ENCODE results near the gene CHRNB2. TPM values are rescaled to one million over a fixed set of nuclear protein-coding genes. Genes with fewer than 3 reads are reported as not detected.

The CHRNB2 gene
- polyA plus RNA-seq, 1 donor from 2014 or later, result 15.5 TPM

- Histone ChIP-seq H3K4me2 (ENCODE audit: low read length) (peak overlapping the region; percentile 71), H3K27ac (ENCODE audit: low read length) (peak overlapping the region; percentile 54), H2AFZ (ENCODE audit: low read depth, low read length) (no peak overlapping the region), H3K27me3 (ENCODE audit: insufficient read depth, low read depth, low read length) (no peaks in the 10 kb centered on the region), H3K36me3 (ENCODE audit: insufficient read depth, low read length) (no peaks in the 10 kb centered on the region), H3K79me2 (replicated peaks; ENCODE audit: insufficient read depth, low read length) (peaks cover 27% of the 10 kb centered on the region), H3F3A (ENCODE audit: insufficient read depth, low read length, poor library complexity, severe bottlenecking) (no peaks in the 10 kb centered on the region), H4K20me1 (ENCODE audit: insufficient read depth) (no peaks in the 10 kb centered on the region), H3K9me3 (ENCODE audit: low read length) (no peaks in the 10 kb centered on the region), H3K9ac (ENCODE audit: low read length) (peak overlapping the region; percentile 79), H3K4me3 (ENCODE audit: low read length) (peak overlapping the region; percentile 73), H3K9me2 (ENCODE audit: insufficient read depth, low read length) (no peaks in the 10 kb centered on the region)
- no peak for TF ChIP-seq SMC3 (conservative IDR thresholded peaks at IDR 0.05; ENCODE audit: poor library complexity)
- TF ChIP-seq POLR2AphosphoS5 (IDR thresholded peaks at IDR 0.05), result no peak
- TF ChIP-seq CTCF (IDR thresholded peaks at IDR 0.05; ENCODE audit: poor library complexity, severe bottlenecking), result no peak
- TF ChIP-seq EZH2 (IDR thresholded peaks at IDR 0.05; ENCODE audit: borderline replicate concordance, insufficient read depth, low read length, poor library complexity, severe bottlenecking), result no peak
- no peak for TF ChIP-seq RAD21 (conservative IDR thresholded peaks at IDR 0.05)
- TF ChIP-seq TAF1 (IDR thresholded peaks at IDR 0.05; ENCODE audit: low read depth), result no peak
- TF ChIP-seq EP300 (conservative IDR thresholded peaks at IDR 0.05; ENCODE audit: poor library complexity, severe bottlenecking), result no peak
- TF ChIP-seq MXI1 (conservative IDR thresholded peaks at IDR 0.05; ENCODE audit: poor library complexity, severe bottlenecking), result no peak
- TF ChIP-seq REST (IDR thresholded peaks at IDR 0.05; ENCODE audit: borderline replicate concordance), result no peak
Measured at GRCh38 chr1:154607106-154607608, 39.6 kb downstream of the CHRNB2 start.

GRCh38 chr1:154607609-154608396 is 40.2 kb downstream of the CHRNB2 start, which contains the start of gene ADAR:
Gene ADAR (minus strand): TSS chr1:154608186. CDS start chr1:154608006, 180 bp downstream.
- H3K79me2 ChIP-seq (replicated peaks; ENCODE audit: insufficient read depth, low read length), result peaks cover 27% of the 10 kb centered on the region
- H3K9me3 ChIP-seq (ENCODE audit: low read length), result no peaks in the 10 kb centered on the region
- no peaks in the 10 kb centered on the region for H3K27me3 ChIP-seq (ENCODE audit: insufficient read depth, low read depth, low read length)
- H3K4me3 ChIP-seq (ENCODE audit: low read length), result peak within 1 kb of the TSS; percentile 73
- peak within 1 kb of the TSS; percentile 75 for H3K4me2 ChIP-seq (ENCODE audit: low read length)
- no peaks in the 10 kb centered on the region for H3F3A ChIP-seq (ENCODE audit: insufficient read depth, low read length, poor library complexity, severe bottlenecking)
- H3K9ac ChIP-seq (ENCODE audit: low read length), result peak within 1 kb of the TSS; percentile 79
- no peaks in the 10 kb centered on the region for H3K9me2 ChIP-seq (ENCODE audit: insufficient read depth, low read length)
- H4K20me1 ChIP-seq (ENCODE audit: insufficient read depth), result no peaks in the 10 kb centered on the region
- TF ChIP-seq RAD21 (conservative IDR thresholded peaks at IDR 0.05), result no peak
- TF ChIP-seq EP300 (conservative IDR thresholded peaks at IDR 0.05; ENCODE audit: poor library complexity, severe bottlenecking), result no peak
- TF ChIP-seq MXI1 (conservative IDR thresholded peaks at IDR 0.05; ENCODE audit: poor library complexity, severe bottlenecking), result peak; percentile 51
- peak; percentile 52 for TF ChIP-seq POLR2AphosphoS5 (IDR thresholded peaks at IDR 0.05)
- TF ChIP-seq CTCF (IDR thresholded peaks at IDR 0.05; ENCODE audit: poor library complexity, severe bottlenecking), result no peak
- no peak for TF ChIP-seq EZH2 (IDR thresholded peaks at IDR 0.05; ENCODE audit: borderline replicate concordance, insufficient read depth, low read length, poor library complexity, severe bottlenecking)
- TF ChIP-seq TAF1 (IDR thresholded peaks at IDR 0.05; ENCODE audit: low read depth), result peak; percentile 54
- no peak for TF ChIP-seq SMC3 (conservative IDR thresholded peaks at IDR 0.05; ENCODE audit: poor library complexity)
- no peak for TF ChIP-seq REST (IDR thresholded peaks at IDR 0.05; ENCODE audit: borderline replicate concordance)
- H3K27ac ChIP-seq (ENCODE audit: low read length), result peak within 1 kb of the TSS; percentile 54
- no peaks in the 10 kb centered on the region for H3K36me3 ChIP-seq (ENCODE audit: insufficient read depth, low read length)
- peak within 1 kb of the TSS; percentile 58 for H2AFZ ChIP-seq (ENCODE audit: low read depth, low read length)

Measured in neural cell (in vitro differentiated cells).